Measurements from ENCODE around the gene PCNX3.

The PCNX3 gene

GRCh38 chr11:65576232-65576866, 39.2 kb upstream of the PCNX3 start:
- no peak for TF ChIP-seq GATA3 (IDR thresholded peaks at IDR 0.05; ENCODE audit: low read depth, low read length)
- no peak for TF ChIP-seq GATA2 (IDR thresholded peaks at IDR 0.05; ENCODE audit: low read depth, low read length)

DNA sequence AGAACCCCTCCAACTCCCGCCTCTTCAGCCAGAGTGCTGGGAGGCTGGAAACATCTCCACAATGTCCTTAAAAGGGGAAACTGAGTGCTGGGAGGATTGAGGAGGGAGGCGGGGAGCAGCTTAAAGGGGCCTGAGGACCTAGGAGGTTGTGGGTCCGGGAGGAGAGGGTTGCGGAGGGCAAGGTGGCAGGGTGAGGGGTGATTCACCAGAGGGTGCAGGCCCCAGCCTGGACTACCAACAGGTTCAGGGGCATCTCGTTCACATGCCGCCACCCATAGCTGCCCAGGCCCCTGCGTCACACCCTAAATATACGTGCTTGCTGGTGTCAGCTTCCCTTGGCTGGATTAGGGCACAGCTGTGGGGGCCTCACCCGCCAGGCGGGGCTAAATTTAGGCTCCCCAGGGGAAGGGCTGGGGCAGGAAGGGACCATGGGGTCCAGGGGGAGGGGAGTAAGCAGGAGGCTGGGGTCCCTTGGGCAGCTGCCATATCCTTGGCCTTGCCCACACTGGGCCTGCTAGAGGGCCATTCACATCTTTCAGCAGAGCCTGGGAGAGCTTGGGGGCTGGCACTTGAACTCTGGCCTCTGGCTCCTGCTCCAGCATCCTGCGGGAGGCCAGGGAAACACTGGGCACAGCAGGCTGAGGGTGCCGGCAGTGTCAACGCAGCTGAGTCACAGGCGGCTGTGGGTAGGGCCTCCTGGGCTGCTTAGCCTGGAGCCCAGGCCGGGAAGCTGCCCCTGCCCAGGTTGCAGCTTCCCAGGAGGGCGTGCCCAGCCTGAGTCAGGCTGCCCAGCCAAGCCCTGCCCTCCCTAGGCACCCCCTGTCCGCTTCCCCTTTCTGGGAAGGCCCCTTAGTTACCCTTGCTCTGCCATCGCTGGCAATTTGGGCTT, 38.5 kb upstream of the PCNX3 start:
- TF ChIP-seq GATA2 (IDR thresholded peaks at IDR 0.05; ENCODE audit: low read depth, low read length) (no peak), GATA3 (IDR thresholded peaks at IDR 0.05; ENCODE audit: low read depth, low read length) (no peak)

- TF ChIP-seq GATA2 (IDR thresholded peaks at IDR 0.05; ENCODE audit: low read depth, low read length): no peak
- TF ChIP-seq GATA3 (IDR thresholded peaks at IDR 0.05; ENCODE audit: low read depth, low read length): no peak
Measured at GRCh38 chr11:65577756-65578109, 37.8 kb upstream of the PCNX3 start.

DNA sequence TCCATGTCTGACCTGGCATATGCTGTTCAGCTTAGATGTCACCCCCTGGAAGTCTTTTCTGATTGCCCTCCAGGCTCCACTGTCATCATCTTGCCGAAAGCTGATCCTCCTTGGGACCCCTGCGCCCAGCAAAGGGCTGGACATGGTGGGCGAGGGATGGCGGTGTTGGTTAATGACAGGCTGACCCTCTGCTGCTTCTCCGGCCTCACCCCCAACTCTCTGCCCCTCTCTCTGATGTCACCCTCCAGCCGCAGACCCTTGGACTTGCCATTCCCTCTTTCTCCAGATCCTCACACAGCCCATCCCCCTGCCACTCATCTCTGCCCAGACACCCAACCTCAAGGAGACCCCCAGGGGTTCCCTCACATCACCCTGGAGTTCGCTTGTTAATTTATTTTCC, 37.4 kb upstream of the PCNX3 start:
- TF ChIP-seq GATA2 (IDR thresholded peaks at IDR 0.05; ENCODE audit: low read depth, low read length) (no peak), GATA3 (IDR thresholded peaks at IDR 0.05; ENCODE audit: low read depth, low read length) (no peak)

DNA sequence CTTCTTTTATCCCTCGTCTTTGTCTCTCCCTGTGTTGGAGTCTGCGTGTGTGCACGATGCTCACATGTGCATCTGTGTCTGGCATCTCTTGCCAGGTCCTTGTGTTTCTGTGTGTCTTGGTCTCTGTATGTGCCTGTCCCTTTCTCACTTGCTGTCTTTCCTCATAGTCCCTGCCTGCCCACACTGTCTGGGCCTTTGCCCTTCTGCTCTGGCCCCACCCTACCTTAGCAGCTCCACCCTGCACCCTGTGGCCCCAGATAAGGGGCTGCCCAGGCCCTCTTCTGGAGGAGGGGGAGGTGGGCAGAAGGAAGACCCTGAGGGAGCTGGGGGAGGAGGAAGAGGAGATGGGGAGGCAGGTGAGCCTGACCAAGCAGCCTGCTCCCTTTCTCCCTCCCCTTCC, 36.9 kb upstream of the PCNX3 start:
- TF ChIP-seq GATA2 (IDR thresholded peaks at IDR 0.05; ENCODE audit: low read depth, low read length) (no peak), GATA3 (IDR thresholded peaks at IDR 0.05; ENCODE audit: low read depth, low read length) (no peak)

- no peak for TF ChIP-seq GATA3 (IDR thresholded peaks at IDR 0.05; ENCODE audit: low read depth, low read length)
- no peak for TF ChIP-seq GATA2 (IDR thresholded peaks at IDR 0.05; ENCODE audit: low read depth, low read length)
Measured at GRCh38 chr11:65579291-65579690, 36.3 kb upstream of the PCNX3 start.

GRCh38 chr11:65580031-65580692, 35.4 kb upstream of the PCNX3 start:
- TF ChIP-seq GATA2 (IDR thresholded peaks at IDR 0.05; ENCODE audit: low read depth, low read length) (no peak), GATA3 (IDR thresholded peaks at IDR 0.05; ENCODE audit: low read depth, low read length) (no peak)

- TF ChIP-seq GATA3 (IDR thresholded peaks at IDR 0.05; ENCODE audit: low read depth, low read length) (no peak), GATA2 (IDR thresholded peaks at IDR 0.05; ENCODE audit: low read depth, low read length) (no peak)
Measured at GRCh38 chr11:65580756-65581155, 34.8 kb upstream of the PCNX3 start.

- TF ChIP-seq GATA2 (IDR thresholded peaks at IDR 0.05; ENCODE audit: low read depth, low read length) (no peak), GATA3 (IDR thresholded peaks at IDR 0.05; ENCODE audit: low read depth, low read length) (no peak)
Measured at GRCh38 chr11:65581928-65582327, 33.6 kb upstream of the PCNX3 start.

DNA sequence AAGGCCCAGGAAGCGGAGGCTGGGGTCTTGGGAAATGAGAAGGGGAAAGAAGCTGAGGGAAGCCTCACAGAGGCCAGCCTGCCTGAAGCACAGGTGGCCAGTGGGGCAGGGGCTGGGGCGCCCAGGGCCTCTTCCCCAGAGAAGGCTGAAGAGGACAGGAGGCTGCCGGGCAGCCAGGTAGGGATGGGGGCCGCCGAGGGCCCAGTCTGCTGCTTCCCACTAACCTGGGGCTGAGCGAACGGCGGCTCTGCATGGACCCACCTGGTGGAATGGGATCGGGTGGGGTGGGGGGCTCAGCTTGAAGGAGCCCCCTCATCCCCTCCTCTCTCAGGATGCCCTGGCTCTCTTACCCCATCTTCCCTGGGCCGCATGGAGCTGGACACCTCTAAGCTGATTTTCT, 32.0 kb upstream of the PCNX3 start:
- TF ChIP-seq GATA2 (IDR thresholded peaks at IDR 0.05; ENCODE audit: low read depth, low read length) (no peak), GATA3 (IDR thresholded peaks at IDR 0.05; ENCODE audit: low read depth, low read length) (no peak)

GRCh38 chr11:65584106-65584505, 31.5 kb upstream of the PCNX3 start:
- TF ChIP-seq GATA2 (IDR thresholded peaks at IDR 0.05; ENCODE audit: low read depth, low read length) (no peak), GATA3 (IDR thresholded peaks at IDR 0.05; ENCODE audit: low read depth, low read length) (no peak)

- TF ChIP-seq GATA2 (IDR thresholded peaks at IDR 0.05; ENCODE audit: low read depth, low read length) (no peak), GATA3 (IDR thresholded peaks at IDR 0.05; ENCODE audit: low read depth, low read length) (no peak)
Measured at GRCh38 chr11:65584723-65585171, 30.8 kb upstream of the PCNX3 start.

- no peak for TF ChIP-seq GATA2 (IDR thresholded peaks at IDR 0.05; ENCODE audit: low read depth, low read length)
- no peak for TF ChIP-seq GATA3 (IDR thresholded peaks at IDR 0.05; ENCODE audit: low read depth, low read length)
Measured at GRCh38 chr11:65585396-65586246, 30.0 kb upstream of the PCNX3 start.

DNA sequence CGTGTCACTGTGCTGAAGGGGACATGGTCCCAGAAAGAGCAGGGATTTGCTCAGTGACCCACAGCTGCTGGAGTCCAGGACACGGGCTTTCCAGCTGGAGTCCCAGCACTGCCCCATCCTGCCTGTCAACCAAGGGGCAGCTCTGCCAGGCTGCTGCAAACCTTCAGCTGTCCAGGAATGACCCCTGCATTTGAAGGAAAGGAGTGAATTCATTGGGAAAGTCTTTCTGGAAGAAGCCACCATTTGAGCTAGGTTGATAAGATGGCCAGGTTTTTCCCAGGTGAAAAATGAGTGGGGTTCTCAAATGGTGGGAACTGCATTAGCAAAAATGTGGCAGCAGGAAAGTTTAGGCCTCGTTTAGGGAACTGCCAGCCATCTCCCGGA, 29.3 kb upstream of the PCNX3 start:
- no peak for TF ChIP-seq GATA2 (IDR thresholded peaks at IDR 0.05; ENCODE audit: low read depth, low read length)
- TF ChIP-seq GATA3 (IDR thresholded peaks at IDR 0.05; ENCODE audit: low read depth, low read length): no peak

All from SH-SY5Y (cell line).